ENCODE measurements around the gene HTRA3.
"Not testable (repeated sequence)": the region's sequence is repeated elsewhere in the genome, so short reads cannot be mapped to it uniquely, and the experiment has no call there.

DNA sequence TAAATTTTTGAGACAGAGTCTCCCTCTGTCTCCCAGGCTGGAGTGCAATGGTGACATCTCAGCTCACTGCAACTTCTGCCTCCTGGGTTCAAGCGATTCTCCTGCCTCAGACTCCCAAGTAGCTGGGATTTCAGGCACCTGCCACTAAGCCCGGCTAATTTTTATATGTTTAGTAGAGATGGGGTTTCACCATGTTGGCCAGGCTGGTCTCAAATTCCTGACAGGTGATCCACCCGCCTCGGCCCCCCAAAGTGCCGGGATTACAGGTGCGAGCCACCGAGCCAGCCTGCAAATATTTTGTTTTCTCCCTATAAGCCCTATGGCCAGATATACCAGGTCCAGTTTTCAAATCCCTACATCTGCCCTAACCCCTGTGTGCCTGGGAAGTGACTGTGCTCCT lies 71.7 kb downstream of the HTRA3 start:
- TF ChIP-seq, protein P1, sequence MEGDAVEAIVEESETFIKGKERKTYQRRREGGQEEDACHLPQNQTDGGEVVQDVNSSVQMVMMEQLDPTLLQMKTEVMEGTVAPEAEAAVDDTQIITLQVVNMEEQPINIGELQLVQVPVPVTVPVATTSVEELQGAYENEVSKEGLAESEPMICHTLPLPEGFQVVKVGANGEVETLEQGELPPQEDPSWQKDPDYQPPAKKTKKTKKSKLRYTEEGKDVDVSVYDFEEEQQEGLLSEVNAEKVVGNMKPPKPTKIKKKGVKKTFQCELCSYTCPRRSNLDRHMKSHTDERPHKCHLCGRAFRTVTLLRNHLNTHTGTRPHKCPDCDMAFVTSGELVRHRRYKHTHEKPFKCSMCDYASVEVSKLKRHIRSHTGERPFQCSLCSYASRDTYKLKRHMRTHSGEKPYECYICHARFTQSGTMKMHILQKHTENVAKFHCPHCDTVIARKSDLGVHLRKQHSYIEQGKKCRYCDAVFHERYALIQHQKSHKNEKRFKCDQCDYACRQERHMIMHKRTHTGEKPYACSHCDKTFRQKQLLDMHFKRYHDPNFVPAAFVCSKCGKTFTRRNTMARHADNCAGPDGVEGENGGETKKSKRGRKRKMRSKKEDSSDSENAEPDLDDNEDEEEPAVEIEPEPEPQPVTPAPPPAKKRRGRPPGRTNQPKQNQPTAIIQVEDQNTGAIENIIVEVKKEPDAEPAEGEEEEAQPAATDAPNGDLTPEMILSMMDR (IDR thresholded peaks at IDR 0.05) = not testable (repeated sequence)
- not testable (repeated sequence) for TF ChIP-seq POLR2A (IDR thresholded peaks at IDR 0.05)

Measured in lower leg skin (tissue), 3 donors.